ENCODE data around the gene MEIOSIN. TPM values are rescaled to one million over a fixed set of nuclear protein-coding genes. Genes with fewer than 3 reads are reported as not detected.

The MEIOSIN gene
- total and polyA plus RNA-seq, 2 of the 13 experiments (the other 11 are each of a cell fraction or from before 2014, with no cell fraction given) = not detected

DNA sequence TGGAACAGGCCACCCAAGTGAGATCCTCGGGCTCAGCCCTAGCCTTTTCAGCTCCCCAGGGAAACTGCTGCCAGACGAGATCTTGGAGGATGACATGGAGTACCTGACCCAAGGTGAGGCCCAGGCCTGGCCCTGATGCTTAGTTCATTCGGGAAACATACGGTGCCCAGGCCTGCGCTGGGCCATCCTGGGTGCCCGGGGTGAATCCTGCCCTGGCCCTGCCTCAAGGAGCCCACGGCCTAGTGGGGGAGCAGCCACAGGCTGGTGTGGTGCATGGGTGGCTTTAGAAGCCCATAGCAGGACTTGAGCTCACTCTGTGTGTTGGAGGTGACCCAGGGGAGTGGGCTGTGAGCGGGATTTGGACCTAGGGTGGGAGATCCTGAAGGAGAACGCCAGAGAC lies 25.7 kb downstream of the MEIOSIN start:
- FAIRE-seq (no peak), DNase-seq (ENCODE audit: low spot score) (no peak), ATAC-seq (no peak)
- no peak overlapping the region for H2AFZ ChIP-seq (ENCODE audit: low read length)
- no peak overlapping the region for H3K27ac ChIP-seq (ENCODE audit: extremely low read length, insufficient read depth, low read length)
- intact Hi-C loops (cut with micrococcal nuclease; ENCODE audit: unreplicated experiment) = no loop called here
- 0 out of 2 replicates have a peak overlapping the region, but pooled peaks have one; percentile 1 for H3K9ac ChIP-seq (ENCODE audit: insufficient read depth, low read depth, low read length)
- BruUV-seq (replicated peaks) = no TSS peak
- WGBS (ENCODE audit: low lambda C conversion rate) = no CpG with 5 or more reads among the region's 9 CpGs
- TF ChIP-seq CBX1 (IDR thresholded peaks at IDR 0.05; ENCODE audit: low read depth) = no peak
- no peak for TF ChIP-seq KLF15 (CRISPR knock-in tag; IDR thresholded peaks at IDR 0.05; ENCODE audit: borderline replicate concordance)
- TF ChIP-seq, protein P1, sequence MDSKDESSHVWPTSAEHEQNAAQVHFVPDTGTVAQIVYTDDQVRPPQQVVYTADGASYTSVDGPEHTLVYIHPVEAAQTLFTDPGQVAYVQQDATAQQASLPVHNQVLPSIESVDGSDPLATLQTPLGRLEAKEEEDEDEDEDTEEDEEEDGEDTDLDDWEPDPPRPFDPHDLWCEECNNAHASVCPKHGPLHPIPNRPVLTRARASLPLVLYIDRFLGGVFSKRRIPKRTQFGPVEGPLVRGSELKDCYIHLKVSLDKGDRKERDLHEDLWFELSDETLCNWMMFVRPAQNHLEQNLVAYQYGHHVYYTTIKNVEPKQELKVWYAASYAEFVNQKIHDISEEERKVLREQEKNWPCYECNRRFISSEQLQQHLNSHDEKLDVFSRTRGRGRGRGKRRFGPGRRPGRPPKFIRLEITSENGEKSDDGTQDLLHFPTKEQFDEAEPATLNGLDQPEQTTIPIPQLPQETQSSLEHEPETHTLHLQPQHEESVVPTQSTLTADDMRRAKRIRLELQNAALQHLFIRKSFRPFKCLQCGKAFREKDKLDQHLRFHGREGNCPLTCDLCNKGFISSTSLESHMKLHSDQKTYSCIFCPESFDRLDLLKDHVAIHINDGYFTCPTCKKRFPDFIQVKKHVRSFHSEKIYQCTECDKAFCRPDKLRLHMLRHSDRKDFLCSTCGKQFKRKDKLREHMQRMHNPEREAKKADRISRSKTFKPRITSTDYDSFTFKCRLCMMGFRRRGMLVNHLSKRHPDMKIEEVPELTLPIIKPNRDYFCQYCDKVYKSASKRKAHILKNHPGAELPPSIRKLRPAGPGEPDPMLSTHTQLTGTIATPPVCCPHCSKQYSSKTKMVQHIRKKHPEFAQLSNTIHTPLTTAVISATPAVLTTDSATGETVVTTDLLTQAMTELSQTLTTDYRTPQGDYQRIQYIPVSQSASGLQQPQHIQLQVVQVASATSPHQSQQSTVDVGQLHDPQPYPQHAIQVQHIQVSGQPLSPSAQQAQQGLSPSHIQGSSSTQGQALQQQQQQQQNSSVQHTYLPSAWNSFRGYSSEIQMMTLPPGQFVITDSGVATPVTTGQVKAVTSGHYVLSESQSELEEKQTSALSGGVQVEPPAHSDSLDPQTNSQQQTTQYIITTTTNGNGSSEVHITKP (CRISPR knock-in tag; IDR thresholded peaks at IDR 0.05; ENCODE audit: low read depth) = no peak
- TF ChIP-seq, protein P2, sequence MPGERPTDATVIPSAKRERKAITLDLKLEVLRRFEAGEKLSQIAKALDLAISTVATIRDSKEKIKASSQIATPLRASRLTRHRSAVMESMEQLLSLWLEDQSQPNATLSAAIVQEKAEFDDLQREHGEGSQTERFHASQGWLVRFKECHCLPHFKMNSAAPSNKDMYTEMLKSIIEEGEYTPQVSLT (CRISPR knock-in tag; IDR thresholded peaks at IDR 0.05; ENCODE audit: borderline replicate concordance, low read depth) = no peak
- no peak for TF ChIP-seq ZNF775 (CRISPR knock-in tag; IDR thresholded peaks at IDR 0.05; ENCODE audit: borderline replicate concordance)
- TF ChIP-seq ZNF572 (CRISPR knock-in tag; IDR thresholded peaks at IDR 0.05) = no peak
- no peak for TF ChIP-seq TCF7L2 (IDR thresholded peaks at IDR 0.05; ENCODE audit: low read depth, low read length)
- TF ChIP-seq GATAD2A (CRISPR knock-in tag; IDR thresholded peaks at IDR 0.05) = no peak
- TF ChIP-seq POGZ (CRISPR knock-in tag; IDR thresholded peaks at IDR 0.05) = no peak
- no peak for TF ChIP-seq ZNF296 (CRISPR knock-in tag; conservative IDR thresholded peaks at IDR 0.05)
- no peak for TF ChIP-seq WIZ (CRISPR knock-in tag; IDR thresholded peaks at IDR 0.05)
- TF ChIP-seq, protein P3, sequence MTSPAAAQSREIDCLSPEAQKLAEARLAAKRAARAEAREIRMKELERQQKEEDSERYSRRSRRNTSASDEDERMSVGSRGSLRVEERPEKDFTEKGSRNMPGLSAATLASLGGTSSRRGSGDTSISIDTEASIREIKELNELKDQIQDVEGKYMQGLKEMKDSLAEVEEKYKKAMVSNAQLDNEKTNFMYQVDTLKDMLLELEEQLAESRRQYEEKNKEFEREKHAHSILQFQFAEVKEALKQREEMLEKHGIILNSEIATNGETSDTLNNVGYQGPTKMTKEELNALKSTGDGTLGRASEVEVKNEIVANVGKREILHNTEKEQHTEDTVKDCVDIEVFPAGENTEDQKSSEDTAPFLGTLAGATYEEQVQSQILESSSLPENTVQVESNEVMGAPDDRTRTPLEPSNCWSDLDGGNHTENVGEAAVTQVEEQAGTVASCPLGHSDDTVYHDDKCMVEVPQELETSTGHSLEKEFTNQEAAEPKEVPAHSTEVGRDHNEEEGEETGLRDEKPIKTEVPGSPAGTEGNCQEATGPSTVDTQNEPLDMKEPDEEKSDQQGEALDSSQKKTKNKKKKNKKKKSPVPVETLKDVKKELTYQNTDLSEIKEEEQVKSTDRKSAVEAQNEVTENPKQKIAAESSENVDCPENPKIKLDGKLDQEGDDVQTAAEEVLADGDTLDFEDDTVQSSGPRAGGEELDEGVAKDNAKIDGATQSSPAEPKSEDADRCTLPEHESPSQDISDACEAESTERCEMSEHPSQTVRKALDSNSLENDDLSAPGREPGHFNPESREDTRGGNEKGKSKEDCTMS (CRISPR knock-in tag; conservative IDR thresholded peaks at IDR 0.05) = no peak
- TF ChIP-seq, protein P4, sequence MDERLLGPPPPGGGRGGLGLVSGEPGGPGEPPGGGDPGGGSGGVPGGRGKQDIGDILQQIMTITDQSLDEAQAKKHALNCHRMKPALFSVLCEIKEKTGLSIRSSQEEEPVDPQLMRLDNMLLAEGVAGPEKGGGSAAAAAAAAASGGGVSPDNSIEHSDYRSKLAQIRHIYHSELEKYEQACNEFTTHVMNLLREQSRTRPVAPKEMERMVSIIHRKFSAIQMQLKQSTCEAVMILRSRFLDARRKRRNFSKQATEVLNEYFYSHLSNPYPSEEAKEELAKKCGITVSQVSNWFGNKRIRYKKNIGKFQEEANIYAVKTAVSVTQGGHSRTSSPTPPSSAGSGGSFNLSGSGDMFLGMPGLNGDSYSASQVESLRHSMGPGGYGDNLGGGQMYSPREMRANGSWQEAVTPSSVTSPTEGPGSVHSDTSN (CRISPR knock-in tag; IDR thresholded peaks at IDR 0.05) = no peak
- TF ChIP-seq MAF1 (CRISPR knock-in tag; IDR thresholded peaks at IDR 0.05; ENCODE audit: borderline replicate concordance) = no peak
- TF ChIP-seq, protein P5, sequence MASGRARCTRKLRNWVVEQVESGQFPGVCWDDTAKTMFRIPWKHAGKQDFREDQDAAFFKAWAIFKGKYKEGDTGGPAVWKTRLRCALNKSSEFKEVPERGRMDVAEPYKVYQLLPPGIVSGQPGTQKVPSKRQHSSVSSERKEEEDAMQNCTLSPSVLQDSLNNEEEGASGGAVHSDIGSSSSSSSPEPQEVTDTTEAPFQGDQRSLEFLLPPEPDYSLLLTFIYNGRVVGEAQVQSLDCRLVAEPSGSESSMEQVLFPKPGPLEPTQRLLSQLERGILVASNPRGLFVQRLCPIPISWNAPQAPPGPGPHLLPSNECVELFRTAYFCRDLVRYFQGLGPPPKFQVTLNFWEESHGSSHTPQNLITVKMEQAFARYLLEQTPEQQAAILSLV (CRISPR knock-in tag; IDR thresholded peaks at IDR 0.05; ENCODE audit: borderline replicate concordance) = no peak
- TF ChIP-seq ZNF331 (CRISPR knock-in tag; IDR thresholded peaks at IDR 0.05) = no peak
- POLR2A ChIA-PET = interaction anchor here (1.0 to 1.6 kb wide), 2 partner anchors 8 to 10 kb away, joined by 4 to 9 read pairs; partner anchors contain the start of gene SIX5
- CTCF ChIA-PET (ENCODE audit: low intra/inter-chr PET ratio, low total read pairs) = no interaction called here
- H3K4me2 ChIP-seq (ENCODE audit: low read depth, low read length) = no peak overlapping the region
- H3K9me3 ChIP-seq (ENCODE audit: low read length) = no peaks in the 10 kb centered on the region
- no peaks in the 10 kb centered on the region for H4K20me1 ChIP-seq (ENCODE audit: insufficient read depth, low read length)
- no peak overlapping the region for H3K4me3 ChIP-seq (replicated peaks in 1 of 3; ENCODE audit: insufficient read depth in 1 of 3, low read depth in 2 of 3, low read length in 3 of 3)
- H3K36me3 ChIP-seq (replicated peaks in 1 of 2; ENCODE audit: control insufficient read depth in 1 of 2, insufficient read depth in 2 of 2, low read length in 2 of 2) = no peaks in the 10 kb centered on the region
- in situ Hi-C loops (cut with HindIII; ENCODE audit: extremely low pct_ligation_motif_present, low pct_unique_long_range_greater_than_20kb) = no loop called here
- peaks cover 20% of the 10 kb centered on the region for H3K4me1 ChIP-seq (ENCODE audit: insufficient read depth, low read length)
- H3K27me3 ChIP-seq (ENCODE audit: control insufficient read depth in 1 of 2, insufficient read depth in 2 of 2, low read length in 2 of 2) = peaks cover 12 to 58% of the 10 kb centered on the region in 2 experiments; a peak in 4 of 5 replicates
- H3K79me2 ChIP-seq (ENCODE audit: insufficient read depth, low read length) = no peaks in the 10 kb centered on the region

Data from HepG2 (cell line).